SK-N-SH (cell line): ENCODE data around the gene POMGNT1. TPM values are rescaled to one million over a fixed set of nuclear protein-coding genes. Genes with fewer than 3 reads are reported as not detected.
"Not testable (repeated sequence)": the region's sequence is repeated elsewhere in the genome, so short reads cannot be mapped to it uniquely, and the experiment has no call there.

Source experiments
- CTCF ChIA-PET: fragments of 300-600, 350-600 bp; formaldehyde crosslinking; extraction: SDS; loops from one replicate; lab custom pipeline; 2021; lab: Yijun Ruan, JAX
- POLR2A ChIA-PET: fragments of 350-600 bp; sonication (Branson Sonifier 250); formaldehyde crosslinking; extraction: SDS; loops from one replicate; lab custom pipeline; 2020; ENCODE audit warnings: antibody characterized with exemption, inconsistent platforms; lab: Yijun Ruan, JAX
- DNase-seq: peaks from one replicate; pipeline ENCODE4 v3.0.0; 2012
- H2AFZ ChIP-seq: fragments of 200-600 bp; sonication (generic); 2 replicates; pipeline ENCODE4 v1.8.1; 2016; ENCODE audit warnings: antibody characterized with exemption, mild to moderate bottlenecking, low read depth
- H3F3A ChIP-seq: fragments of 200-600 bp; sonication (generic); replicated peaks from 2 replicates; pipeline ENCODE3; 2016; ENCODE audit warnings: antibody characterized with exemption, mild to moderate bottlenecking; ENCODE audit not compliant: insufficient read depth
- H3K27ac ChIP-seq, 2 experiments: fragments of 200-500 bp in 1 of 2; fragments of 200-600 bp in 1 of 2; sonication (Bioruptor generic) in 1 of 2; sonication (generic), shearing (Covaris generic) in 1 of 2; 2 replicates each; pipeline versions ENCODE4 v1.5.1 to v1.6.1; 2014 to 2016; ENCODE audit warnings: low read depth in 2 of 2, inconsistent platforms in 1 of 2, low read length in 1 of 2, mild to moderate bottlenecking in 1 of 2, mixed read lengths in 1 of 2
- H3K27me3 ChIP-seq: fragments of 200-600 bp; sonication (generic), shearing (Covaris generic); 2 replicates; pipeline ENCODE4 v1.6.1; 2016; ENCODE audit warnings: mixed run types; ENCODE audit not compliant: insufficient read depth
- H3K36me3 ChIP-seq, 2 experiments: fragments of 200-500 bp in 1 of 2; fragments of 200-600 bp in 1 of 2; sonication (Bioruptor generic) in 1 of 2; sonication (generic) in 1 of 2; replicated peaks in 1 of 2; 2 replicates each; pipeline versions ENCODE3 to v1.5.1; 2014 to 2016; ENCODE audit warnings: low read length in 1 of 2, mild to moderate bottlenecking in 1 of 2; ENCODE audit not compliant: insufficient read depth in 2 of 2, control insufficient read depth in 1 of 2
- H3K4me1 ChIP-seq, 2 experiments: fragments of 200-500 bp in 1 of 2; fragments of 200-600 bp in 1 of 2; sonication (Bioruptor generic) in 1 of 2; sonication (generic), shearing (Covaris generic) in 1 of 2; 2 replicates each; pipeline versions ENCODE4 v1.5.1 to v1.6.1; 2014 to 2016; ENCODE audit warnings: low read depth in 1 of 2, low read length in 1 of 2, mixed run types in 1 of 2; ENCODE audit not compliant: insufficient read depth in 2 of 2, control insufficient read depth in 1 of 2
- H3K4me2 ChIP-seq: fragments of 200-600 bp; sonication (generic), shearing (Covaris generic); 2 replicates; pipeline ENCODE4 v1.6.1; 2017; ENCODE audit warnings: mixed run types
- H3K4me3 ChIP-seq, 2 experiments: fragments of 200-500 bp in 1 of 2; fragments of 200-600 bp in 1 of 2; sonication (Bioruptor generic) in 1 of 2; sonication (generic), shearing (Covaris generic) in 1 of 2; 2 replicates each; pipeline versions ENCODE4 v1.5.1 to v1.8.1; 2014 to 2016; ENCODE audit warnings: low read depth in 2 of 2, inconsistent platforms in 1 of 2, low read length in 1 of 2, mild to moderate bottlenecking in 1 of 2, mixed read lengths in 1 of 2, moderate library complexity in 1 of 2
- H3K79me2 ChIP-seq: fragments of 200-600 bp; sonication (generic); 2 replicates; pipeline ENCODE4 v1.8.1; 2017; ENCODE audit warnings: mild to moderate bottlenecking; ENCODE audit not compliant: insufficient read depth
- H3K9ac ChIP-seq: fragments of 200-600 bp; sonication (generic); 2 replicates; pipeline ENCODE4 v1.6.1; 2017; ENCODE audit warnings: mixed run types
- H3K9me2 ChIP-seq: fragments of 200-600 bp; sonication (generic); 2 replicates; pipeline ENCODE4 v1.6.1; 2017; ENCODE audit warnings: mixed run types
- H3K9me3 ChIP-seq: fragments of 200-600 bp; sonication (generic); 2 replicates; pipeline ENCODE4 v1.6.1; 2017; ENCODE audit warnings: mixed run types, mild to moderate bottlenecking, moderate library complexity
- H4K20me1 ChIP-seq: fragments of 200-600 bp; sonication (generic); 2 replicates; pipeline ENCODE4 v1.6.1; 2017; ENCODE audit warnings: mild to moderate bottlenecking, mixed run types; ENCODE audit not compliant: insufficient read depth
- CHD2 ChIP-seq: fragments of 150-350 bp; IDR thresholded peaks from 2 replicates; pipeline ENCODE4 v1.6.1; 2018; ENCODE audit warnings: low read length; ENCODE audit not compliant: partially characterized antibody
- ELF1 ChIP-seq: IDR thresholded peaks from 2 replicates; pipeline ENCODE4 v1.4.0; 2012
- NRF1 ChIP-seq: IDR thresholded peaks from 2 replicates; pipeline ENCODE4 v1.6.1; 2012; ENCODE audit warnings: low read depth, mild to moderate bottlenecking, low read length
- RAD21 ChIP-seq: IDR thresholded peaks from 2 replicates; pipeline ENCODE4 v1.6.1; 2012; ENCODE audit warnings: mild to moderate bottlenecking, low read length
- RXRA ChIP-seq: IDR thresholded peaks from 2 replicates; pipeline ENCODE4 v1.4.0; 2012; ENCODE audit warnings: low read depth, mild to moderate bottlenecking, borderline replicate concordance
- SMC3 ChIP-seq: IDR thresholded peaks from 2 replicates; pipeline ENCODE4 v1.6.1; 2012; ENCODE audit warnings: low read depth, low read length, improper control_type of control experiment
- TCF12 ChIP-seq: IDR thresholded peaks from 2 replicates; pipeline ENCODE4 v1.4.0; 2012
- TEAD4 ChIP-seq: IDR thresholded peaks from 2 replicates; pipeline ENCODE4 v1.4.0; 2012; ENCODE audit warnings: mild to moderate bottlenecking, borderline replicate concordance; ENCODE audit not compliant: insufficient read depth
- USF2 ChIP-seq: fragments of 150-350 bp; IDR thresholded peaks from 2 replicates; pipeline ENCODE4 v1.6.1; 2017; ENCODE audit warnings: antibody characterized with exemption, low read length, low read depth, borderline replicate concordance
- ZBTB33 ChIP-seq: IDR thresholded peaks from 2 replicates; pipeline ENCODE4 v1.4.0; 2012; ENCODE audit warnings: low read depth, borderline replicate concordance
- WGBS: methylation state at CpG from one replicate; pipeline ENCODE4 v1.1.6; 2017; ENCODE audit warnings: low lambda C conversion rate; 5-methylcytosine and 5-hydroxymethylcytosine counted together
- polyA plus RNA-seq, 3 experiments: library from polyadenylated mRNA; depleted of rRNA; stranded (reverse); fragments of >200 nt; gene quantifications; 2 replicates each; pipeline ENCODE4 v1.2.3, GENCODE V29; 2012
- TF ChIP-seq, protein P1 (sequence below): fragments of 200-600 bp; sonication (generic); IDR thresholded peaks from 2 replicates; pipeline ENCODE4 v1.6.1; 2017; ENCODE audit warnings: antibody characterized with exemption, mild to moderate bottlenecking, moderate library complexity

Gene POMGNT1
- polyA plus RNA-seq, 1 of the 3 experiments (the other 2 are of a cell fraction), result 165 TPM

DNA sequence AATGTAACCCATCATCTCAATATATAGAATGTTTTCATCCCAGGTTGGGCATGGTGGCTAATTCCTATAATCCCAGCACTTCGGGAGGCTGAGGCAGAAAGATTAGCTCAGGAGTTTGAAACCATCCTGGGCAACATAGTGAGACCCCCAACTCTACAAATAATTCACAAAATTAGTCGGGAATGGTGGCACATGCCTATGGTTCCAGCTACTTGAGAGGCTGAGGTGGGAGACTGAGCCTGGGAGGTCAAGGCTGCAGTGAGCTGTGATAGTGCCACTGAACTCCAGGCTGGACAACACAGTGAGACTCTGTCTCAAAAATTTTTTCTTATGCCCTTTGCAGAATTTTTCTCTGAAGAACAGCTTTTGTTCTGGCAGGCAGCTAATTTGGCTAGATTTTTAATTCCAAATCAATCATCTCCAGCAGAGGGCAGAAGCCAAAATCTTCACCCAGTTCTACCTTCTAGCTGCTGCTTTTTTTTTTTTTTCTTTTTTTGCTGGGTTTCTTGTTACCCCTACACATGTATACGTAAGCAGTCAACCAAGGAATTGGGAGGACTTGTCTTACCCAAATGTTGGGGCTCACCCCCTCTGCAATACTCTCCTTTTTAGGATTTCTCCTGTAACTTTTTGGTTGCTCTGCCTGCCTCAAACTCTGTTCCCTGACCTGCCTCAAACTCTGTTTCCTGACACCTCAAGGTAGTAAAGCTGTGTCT is 46.6 kb upstream of the POMGNT1 start:
- DNase-seq, result peak; percentile 50
- H3K4me1 ChIP-seq, result peaks cover 10 to 12% of the 10 kb centered on the region in 2 experiments; a peak in 2 of 4 replicates
- H4K20me1 ChIP-seq, result no peaks in the 10 kb centered on the region
- H3K79me2 ChIP-seq, result peaks cover 20% of the 10 kb centered on the region
- no peaks in the 10 kb centered on the region for H3K9me2 ChIP-seq
- H2AFZ ChIP-seq, result peak overlapping the region; percentile 35; the same call in 1 of the 2 replicates
- TF ChIP-seq, protein P1, sequence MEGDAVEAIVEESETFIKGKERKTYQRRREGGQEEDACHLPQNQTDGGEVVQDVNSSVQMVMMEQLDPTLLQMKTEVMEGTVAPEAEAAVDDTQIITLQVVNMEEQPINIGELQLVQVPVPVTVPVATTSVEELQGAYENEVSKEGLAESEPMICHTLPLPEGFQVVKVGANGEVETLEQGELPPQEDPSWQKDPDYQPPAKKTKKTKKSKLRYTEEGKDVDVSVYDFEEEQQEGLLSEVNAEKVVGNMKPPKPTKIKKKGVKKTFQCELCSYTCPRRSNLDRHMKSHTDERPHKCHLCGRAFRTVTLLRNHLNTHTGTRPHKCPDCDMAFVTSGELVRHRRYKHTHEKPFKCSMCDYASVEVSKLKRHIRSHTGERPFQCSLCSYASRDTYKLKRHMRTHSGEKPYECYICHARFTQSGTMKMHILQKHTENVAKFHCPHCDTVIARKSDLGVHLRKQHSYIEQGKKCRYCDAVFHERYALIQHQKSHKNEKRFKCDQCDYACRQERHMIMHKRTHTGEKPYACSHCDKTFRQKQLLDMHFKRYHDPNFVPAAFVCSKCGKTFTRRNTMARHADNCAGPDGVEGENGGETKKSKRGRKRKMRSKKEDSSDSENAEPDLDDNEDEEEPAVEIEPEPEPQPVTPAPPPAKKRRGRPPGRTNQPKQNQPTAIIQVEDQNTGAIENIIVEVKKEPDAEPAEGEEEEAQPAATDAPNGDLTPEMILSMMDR, result peak; percentile 58
- no peak for TF ChIP-seq RXRA
- TF ChIP-seq RAD21, result peak; percentile 17; the same call in 1 of the 2 replicates
- TF ChIP-seq SMC3, result peak; percentile 23; the same call in 1 of the 2 replicates
- H3K27me3 ChIP-seq, result no peaks in the 10 kb centered on the region
- CTCF ChIA-PET, result interaction anchor here (0.7 to 2.9 kb wide), 13 partner anchors 9 to 105 kb away, joined by 3 to 19 read pairs (median 4); partner anchors contain the start of gene NSUN4
- no peak overlapping the region for H3K4me3 ChIP-seq
- no peak overlapping the region for H3K4me2 ChIP-seq
- POLR2A ChIA-PET, result no interaction called here
- peaks cover 8% of the 10 kb centered on the region for H3F3A ChIP-seq
- WGBS, result 30% methylated on average over 3 of the region's 3 CpGs
- H3K9me3 ChIP-seq, result no peaks in the 10 kb centered on the region
- no peak overlapping the region for H3K27ac ChIP-seq
- H3K36me3 ChIP-seq, result peaks cover under 1 to 5% of the 10 kb centered on the region in 2 experiments
- no peak overlapping the region for H3K9ac ChIP-seq

DNA sequence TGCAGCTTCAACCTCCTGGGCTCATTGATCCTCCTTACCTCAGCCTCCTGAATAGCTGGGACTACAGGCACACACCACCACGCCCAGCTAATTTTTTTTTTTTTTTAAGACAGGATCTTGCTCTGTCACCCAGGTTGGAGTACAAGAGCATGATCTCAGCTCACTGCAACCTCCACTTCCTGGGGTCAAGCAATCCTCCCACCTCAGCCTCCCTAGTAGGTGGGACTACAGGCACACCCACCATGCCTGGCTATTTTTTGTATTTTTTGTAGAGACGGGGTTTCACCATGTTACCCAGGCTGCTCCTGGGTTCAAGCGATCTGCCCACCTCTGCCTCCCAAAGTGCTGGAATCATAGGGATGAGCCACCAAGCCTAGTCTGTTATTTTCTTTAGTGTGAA is 45.6 kb upstream of the POMGNT1 start:
- H3K36me3 ChIP-seq, H3K4me3 ChIP-seq, H3K4me1 ChIP-seq, H3K4me2 ChIP-seq, H3F3A ChIP-seq, H3K9me3 ChIP-seq, H3K9me2 ChIP-seq, DNase-seq, POLR2A ChIA-PET, H3K27me3 ChIP-seq, H3K27ac ChIP-seq, H4K20me1 ChIP-seq, H2AFZ ChIP-seq, H3K9ac ChIP-seq: not testable (repeated sequence)
- 88% methylated on average over 3 of the region's 3 CpGs for WGBS
- CTCF ChIA-PET, result interaction anchor here (0.9 to 2.9 kb wide), 2 partner anchors 20 to 97 kb away, joined by 4 to 19 read pairs; partner anchors contain the start of gene NSUN4
- peaks cover 11% of the 10 kb centered on the region for H3K79me2 ChIP-seq

DNA sequence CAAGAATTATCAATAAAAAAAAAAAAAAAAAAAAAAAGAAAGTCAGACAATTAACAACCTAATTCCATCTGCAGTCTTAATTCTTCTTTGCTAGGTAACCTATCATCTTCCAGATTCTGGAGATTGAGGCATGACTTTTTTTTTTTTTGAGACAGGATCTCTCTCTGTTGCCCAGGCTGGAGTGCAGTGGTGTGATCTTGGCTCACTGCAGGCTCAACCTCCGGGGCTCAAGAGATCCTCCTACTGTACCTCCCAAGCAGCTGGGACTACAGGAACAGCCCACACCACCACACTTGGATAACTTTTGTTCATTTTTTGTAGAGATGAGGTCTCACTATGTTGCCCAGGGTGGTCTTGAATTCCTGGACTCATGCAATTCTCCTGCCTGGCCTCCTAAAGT is 44.7 kb upstream of the POMGNT1 start:
- no peak overlapping the region for H3K4me2 ChIP-seq
- H3K27ac ChIP-seq, result no peak overlapping the region
- no peak overlapping the region for H3K9ac ChIP-seq
- H3K9me3 ChIP-seq, result no peaks in the 10 kb centered on the region
- DNase-seq, result no peak
- H4K20me1 ChIP-seq, result no peaks in the 10 kb centered on the region
- H3K4me1 ChIP-seq, result peaks cover 0 to under 1% of the 10 kb centered on the region in 2 experiments; a peak in 1 of 4 replicates
- H2AFZ ChIP-seq, result no peak overlapping the region
- no peaks in the 10 kb centered on the region for H3K9me2 ChIP-seq
- H3K36me3 ChIP-seq, result no peaks in the 10 kb centered on the region
- 31% methylated on average over 1 of the region's 1 CpG for WGBS
- CTCF ChIA-PET, result interaction anchor here (0.9 to 2.9 kb wide), 2 partner anchors 19 to 98 kb away, joined by 4 to 19 read pairs; partner anchors contain the start of gene NSUN4
- H3F3A ChIP-seq, result peaks cover 8% of the 10 kb centered on the region
- H3K4me3 ChIP-seq, result no peak overlapping the region
- H3K27me3 ChIP-seq, result no peaks in the 10 kb centered on the region
- POLR2A ChIA-PET, result no interaction called here
- H3K79me2 ChIP-seq, result peaks cover 1% of the 10 kb centered on the region
- TF ChIP-seq TCF12 (no peak), ELF1 (no peak), CHD2 (no peak), NRF1 (no peak), TEAD4 (no peak), ZBTB33 (no peak), USF2 (no peak)
- TF ChIP-seq, protein P1, result no peak
